Aorta (tissue), 5 donors: ENCODE measurements around the gene PVR. TPM values are rescaled to one million over a fixed set of nuclear protein-coding genes. Genes with fewer than 3 reads are reported as not detected.
A peak's percentile ranks its signal among the peaks of the same experiment; 100 is the strongest.

ENCODE experiments used
- ATAC-seq: fragments of 200-7000 bp; cut with Tn5 transposase; one replicate; pipeline ENCODE4 v1.9.1; 2022; ENCODE audit warnings: moderate library complexity; ENCODE audit not compliant: low FRiP score
- DNase-seq, 2 donors: peaks; one replicate each; pipeline ENCODE4 v3.0.0-alpha.2; 2020
- H3K27ac ChIP-seq, 2 donors: one replicate each; pipeline ENCODE4 v1.5.1; 2013; ENCODE audit warnings: low read length in 2 of 2, mild to moderate bottlenecking in 2 of 2, moderate library complexity in 2 of 2, control low read depth in 1 of 2, inconsistent platforms in 1 of 2, low read depth in 1 of 2
- H3K27me3 ChIP-seq, 2 donors: one replicate each; pipeline ENCODE4 v1.6.1; 2013; ENCODE audit warnings: control low read depth in 1 of 2, low read length in 1 of 2, mild to moderate bottlenecking in 1 of 2, moderate library complexity in 1 of 2; ENCODE audit not compliant: insufficient read depth in 2 of 2, control insufficient read depth in 1 of 2
- H3K36me3 ChIP-seq, 2 donors: one replicate each; pipeline ENCODE4 v1.6.1; 2013; ENCODE audit warnings: control low read depth in 1 of 2, low read length in 1 of 2, mild to moderate bottlenecking in 1 of 2; ENCODE audit not compliant: insufficient read depth in 2 of 2, control insufficient read depth in 1 of 2
- H3K4me1 ChIP-seq, 2 donors: one replicate each; pipeline ENCODE4 v1.6.1; 2013; ENCODE audit warnings: low read length in 2 of 2, control low read depth in 1 of 2, mild to moderate bottlenecking in 1 of 2, moderate library complexity in 1 of 2; ENCODE audit not compliant: insufficient read depth in 2 of 2, control insufficient read depth in 1 of 2
- H3K4me3 ChIP-seq, 2 donors: one replicate each; pipeline ENCODE4 v1.5.1; 2013; ENCODE audit warnings: low read length in 2 of 2, control low read depth in 1 of 2, mild to moderate bottlenecking in 1 of 2
- H3K9me3 ChIP-seq: one replicate; pipeline ENCODE4 v1.6.1; 2013; ENCODE audit warnings: mild to moderate bottlenecking, low read length; ENCODE audit not compliant: control insufficient read depth
- WGBS, 2 donors: extraction: QIAGEN DNeasy Blood & Tissue Kit; methylation state at CpG; one replicate each; pipeline ENCODE4 v1.1.7; 2013; 5-methylcytosine and 5-hydroxymethylcytosine counted together
- intact Hi-C, 2 donors: fragments of 100-400 bp; cut with DNase I; formaldehyde crosslinking; loops; one replicate each; pipeline versions ENCODE4 v1.14.2 to v1.15.0; 2022
- polyA plus RNA-seq, 2 donors: library from polyadenylated mRNA; stranded (reverse); fragments of 200-250 nt; gene quantifications; one replicate each; pipeline ENCODE4 v1.2.3, GENCODE V29; 2013
- total RNA-seq, 2 donors: library from RNA; stranded (reverse); fragmentation: NEBNext Ultra II Directional; extraction: Animal tissue kit (Norgen Biotek cat#: 25700); gene quantifications; one replicate each; pipeline ENCODE4 v1.2.1, GENCODE V29; 2021
- donor health status: healthy with polysubstance abuse.
- donor health status: Bipolar disorder and iron deficiency.
- donor health status: DM: no; HTN: no; CAD: no.
- donor health status: DM: no; HTN: no; CAD: no.
- donor health status: DM: yes; HTN: yes; CAD: no.

The PVR gene
- total and polyA plus RNA-seq, 4 donors, result 7.4 to 44.2 (median 28.0) TPM

GRCh38 chr19:44636439-44637389 lies 7.0 kb upstream of the PVR start:
- DNase-seq, result no peak
- H3K27me3 ChIP-seq, result no peaks in the 10 kb centered on the region
- no peak for ATAC-seq
- H3K4me3 ChIP-seq, result no peak overlapping the region
- H3K27ac ChIP-seq, result no peak overlapping the region
- WGBS, 2 donors, result 79 to 82% methylated on average over 11 of the region's 11 CpGs
- H3K9me3 ChIP-seq, result no peaks in the 10 kb centered on the region
- H3K4me1 ChIP-seq, result no peaks in the 10 kb centered on the region
- intact Hi-C loops, result no loop called here
- no peaks in the 10 kb centered on the region for H3K36me3 ChIP-seq

- no peaks in the 10 kb centered on the region for H3K9me3 ChIP-seq
- WGBS, 2 donors, result 94 to 96% methylated on average over 5 of the region's 5 CpGs
Observed at GRCh38 chr19:44637390-44637764, 6.3 kb upstream of the PVR start.

GRCh38 chr19:44640518-44640917 lies 3.2 kb upstream of the PVR start:
- H3K9me3 ChIP-seq, result no peaks in the 10 kb centered on the region
- no peak overlapping the region for H3K4me3 ChIP-seq
- H3K27ac ChIP-seq, result no peak overlapping the region
- no peaks in the 10 kb centered on the region for H3K36me3 ChIP-seq
- WGBS, 2 donors, result 50 to 79% methylated on average over 3 of the region's 3 CpGs
- no peaks in the 10 kb centered on the region for H3K27me3 ChIP-seq
- intact Hi-C loops, result no loop called here
- DNase-seq (no peak), ATAC-seq (no peak)
- no peaks in the 10 kb centered on the region for H3K4me1 ChIP-seq

More at GRCh38 chr19:44637390-44637764, 6.3 kb upstream of the PVR start:
- Histone ChIP-seq H3K27me3 (no peaks in the 10 kb centered on the region), H3K36me3 (no peaks in the 10 kb centered on the region), H3K27ac (no peak overlapping the region), H3K4me1 (no peaks in the 10 kb centered on the region), H3K4me3 (no peak overlapping the region)
- DNase-seq, result no peak
- intact Hi-C loops, result no loop called here
- no peak for ATAC-seq

- H3K9me3 ChIP-seq, result no peaks in the 10 kb centered on the region
- no peak overlapping the region for H3K4me3 ChIP-seq
- 89 to 90% methylated on average over 9 of the region's 9 CpGs for WGBS, 2 donors
- no peak for ATAC-seq
- DNase-seq, result no peak
- H3K27me3 ChIP-seq, result no peaks in the 10 kb centered on the region
- H3K4me1 ChIP-seq, result no peaks in the 10 kb centered on the region
- H3K27ac ChIP-seq, result no peak overlapping the region
- H3K36me3 ChIP-seq, result no peaks in the 10 kb centered on the region
- intact Hi-C loops, result no loop called here
Observed at GRCh38 chr19:44641501-44642265, 2.0 kb upstream of the PVR start.

- H3K4me3 ChIP-seq, result no peak overlapping the region
- no peaks in the 10 kb centered on the region for H3K36me3 ChIP-seq
- intact Hi-C loops, result no loop called here
- H3K27ac ChIP-seq, result no peak overlapping the region
- H3K9me3 ChIP-seq, result no peaks in the 10 kb centered on the region
- ATAC-seq, result no peak
- no peak for DNase-seq
- H3K4me1 ChIP-seq, result no peaks in the 10 kb centered on the region
- H3K27me3 ChIP-seq, result no peaks in the 10 kb centered on the region
- 47 to 59% methylated on average over 1 of the region's 1 CpG for WGBS, 2 donors
Observed at GRCh38 chr19:44642377-44642776, 1.3 kb upstream of the PVR start.

- no peaks in the 10 kb centered on the region for H3K9me3 ChIP-seq
- no peaks in the 10 kb centered on the region for H3K4me1 ChIP-seq
- ATAC-seq (peak; percentile 64), DNase-seq (peak; percentile 57 to 81)
- peak overlapping the region; percentile 64 to 97 for H3K4me3 ChIP-seq
- WGBS, 2 donors, result 3 to 5% methylated on average over 13 of the region's 13 CpGs
- H3K27me3 ChIP-seq, result no peaks in the 10 kb centered on the region
- no peak overlapping the region for H3K27ac ChIP-seq
- no peaks in the 10 kb centered on the region for H3K36me3 ChIP-seq
- intact Hi-C loops, result no loop called here
Observed at GRCh38 chr19:44644402-44645016, 799 bp downstream of the PVR start.

- H3K27ac ChIP-seq, result no peak overlapping the region
Observed at GRCh38 chr19:44645407-44646048, 1.8 kb downstream of the PVR start.

GRCh38 chr19:44646049-44646416 lies 2.3 kb downstream of the PVR start:
- no peaks in the 10 kb centered on the region for H3K9me3 ChIP-seq
- H3K27me3 ChIP-seq, result no peaks in the 10 kb centered on the region
- DNase-seq (peak in 1 of 2 donors; percentile 4), ATAC-seq (no peak)
- H3K36me3 ChIP-seq, result peaks cover 0 to 7% of the 10 kb centered on the region in 2 donors
- no peak overlapping the region for H3K4me3 ChIP-seq
- 93 to 96% methylated on average over 3 of the region's 3 CpGs for WGBS, 2 donors
- H3K27ac ChIP-seq, result no peak overlapping the region
- intact Hi-C loops, result no loop called here
- no peaks in the 10 kb centered on the region for H3K4me1 ChIP-seq

More at GRCh38 chr19:44645407-44646048, 1.8 kb downstream of the PVR start:
- intact Hi-C loops, result no loop called here
- Histone ChIP-seq H3K27me3 (no peaks in the 10 kb centered on the region), H3K36me3 (peaks cover 0 to 7% of the 10 kb centered on the region in 2 donors), H3K4me1 (no peaks in the 10 kb centered on the region), H3K4me3 (no peak overlapping the region), H3K9me3 (no peaks in the 10 kb centered on the region)
- WGBS, 2 donors, result 81 to 91% methylated on average over 8 of the region's 8 CpGs
- peak; percentile 6 to 14 for DNase-seq
- ATAC-seq, result no peak
